HL-60 (cell line): ENCODE data around the gene HSDL1.

Source experiments
- DNase-seq, 2 experiments: peaks; one replicate each; pipeline ENCODE4 v3.0.0-alpha.2; 2010 to 2020; ENCODE audit warnings: low read depth in 1 of 2, low spot score in 1 of 2
- H3K27ac ChIP-seq: fragments of 250-450 bp; sonication (Bioruptor Pico); replicated peaks from 2 replicates; pipeline ENCODE4 v1.5.1; 2020; ENCODE audit warnings: mild to moderate bottlenecking, moderate library complexity
- H3K27me3 ChIP-seq: fragments of 250-450 bp; sonication (Bioruptor Pico); 2 replicates; pipeline ENCODE4 v1.5.1; 2021; ENCODE audit warnings: mild to moderate bottlenecking, moderate library complexity; ENCODE audit not compliant: insufficient read depth, poor library complexity, severe bottlenecking
- H3K4me3 ChIP-seq: replicated peaks from 2 replicates; pipeline ENCODE4 v1.5.1; 2011; ENCODE audit warnings: mild to moderate bottlenecking, control low read depth, low read length; ENCODE audit not compliant: insufficient read depth
- GABPA ChIP-seq: IDR thresholded peaks from 2 replicates; pipeline ENCODE4 v1.6.1; 2012; ENCODE audit warnings: low read depth
- POLR2AphosphoS5 ChIP-seq: IDR thresholded peaks from 2 replicates; pipeline ENCODE4 v1.6.1; 2012; ENCODE audit warnings: low read depth
- SPI1 ChIP-seq: IDR thresholded peaks from 2 replicates; pipeline ENCODE4 v1.6.1; 2012; ENCODE audit warnings: low read depth, mild to moderate bottlenecking, borderline replicate concordance
- TF ChIP-seq, protein P1 (sequence below): IDR thresholded peaks from 2 replicates; pipeline ENCODE4 v1.6.1; 2012; ENCODE audit warnings: low read depth; ENCODE audit not compliant: insufficient replicate concordance
- TF ChIP-seq, protein P2 (sequence below): IDR thresholded peaks from one replicate; pipeline ENCODE4 v1.5.1; 2011; ENCODE audit warnings: low read length, control low read depth, inconsistent platforms; ENCODE audit not compliant: insufficient read depth

The HSDL1 gene

DNA sequence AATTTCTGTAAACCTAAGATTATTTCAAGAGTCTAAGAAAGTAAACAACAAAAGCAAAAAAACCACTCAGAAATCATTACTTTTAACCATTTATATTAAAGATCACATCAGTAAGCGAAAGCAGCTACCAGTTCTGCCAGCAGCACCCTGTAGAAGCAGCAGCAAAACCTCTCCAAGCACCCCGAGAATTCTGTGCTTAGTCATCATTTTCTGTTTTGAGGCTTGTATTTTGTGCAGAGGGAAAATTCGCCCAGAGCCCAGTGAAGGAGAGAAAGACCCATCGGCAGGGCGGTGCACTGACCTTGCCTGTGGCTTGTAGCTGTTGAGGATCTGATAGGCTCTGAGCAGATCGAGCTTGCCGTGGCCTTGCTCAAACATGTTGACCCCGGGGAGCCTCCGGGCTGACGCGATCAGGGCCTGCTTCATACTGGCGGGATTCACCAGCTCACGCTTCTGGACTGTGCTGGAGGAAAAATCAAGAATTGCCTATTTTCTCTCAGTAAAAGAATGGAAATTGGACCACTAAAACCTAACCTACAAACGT is 63.5 kb downstream of the HSDL1 start:
- TF ChIP-seq POLR2AphosphoS5 (no peak), SPI1 (no peak), GABPA (no peak)
- TF ChIP-seq, protein P1, sequence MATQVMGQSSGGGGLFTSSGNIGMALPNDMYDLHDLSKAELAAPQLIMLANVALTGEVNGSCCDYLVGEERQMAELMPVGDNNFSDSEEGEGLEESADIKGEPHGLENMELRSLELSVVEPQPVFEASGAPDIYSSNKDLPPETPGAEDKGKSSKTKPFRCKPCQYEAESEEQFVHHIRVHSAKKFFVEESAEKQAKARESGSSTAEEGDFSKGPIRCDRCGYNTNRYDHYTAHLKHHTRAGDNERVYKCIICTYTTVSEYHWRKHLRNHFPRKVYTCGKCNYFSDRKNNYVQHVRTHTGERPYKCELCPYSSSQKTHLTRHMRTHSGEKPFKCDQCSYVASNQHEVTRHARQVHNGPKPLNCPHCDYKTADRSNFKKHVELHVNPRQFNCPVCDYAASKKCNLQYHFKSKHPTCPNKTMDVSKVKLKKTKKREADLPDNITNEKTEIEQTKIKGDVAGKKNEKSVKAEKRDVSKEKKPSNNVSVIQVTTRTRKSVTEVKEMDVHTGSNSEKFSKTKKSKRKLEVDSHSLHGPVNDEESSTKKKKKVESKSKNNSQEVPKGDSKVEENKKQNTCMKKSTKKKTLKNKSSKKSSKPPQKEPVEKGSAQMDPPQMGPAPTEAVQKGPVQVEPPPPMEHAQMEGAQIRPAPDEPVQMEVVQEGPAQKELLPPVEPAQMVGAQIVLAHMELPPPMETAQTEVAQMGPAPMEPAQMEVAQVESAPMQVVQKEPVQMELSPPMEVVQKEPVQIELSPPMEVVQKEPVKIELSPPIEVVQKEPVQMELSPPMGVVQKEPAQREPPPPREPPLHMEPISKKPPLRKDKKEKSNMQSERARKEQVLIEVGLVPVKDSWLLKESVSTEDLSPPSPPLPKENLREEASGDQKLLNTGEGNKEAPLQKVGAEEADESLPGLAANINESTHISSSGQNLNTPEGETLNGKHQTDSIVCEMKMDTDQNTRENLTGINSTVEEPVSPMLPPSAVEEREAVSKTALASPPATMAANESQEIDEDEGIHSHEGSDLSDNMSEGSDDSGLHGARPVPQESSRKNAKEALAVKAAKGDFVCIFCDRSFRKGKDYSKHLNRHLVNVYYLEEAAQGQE = no peak
- TF ChIP-seq, protein P2, sequence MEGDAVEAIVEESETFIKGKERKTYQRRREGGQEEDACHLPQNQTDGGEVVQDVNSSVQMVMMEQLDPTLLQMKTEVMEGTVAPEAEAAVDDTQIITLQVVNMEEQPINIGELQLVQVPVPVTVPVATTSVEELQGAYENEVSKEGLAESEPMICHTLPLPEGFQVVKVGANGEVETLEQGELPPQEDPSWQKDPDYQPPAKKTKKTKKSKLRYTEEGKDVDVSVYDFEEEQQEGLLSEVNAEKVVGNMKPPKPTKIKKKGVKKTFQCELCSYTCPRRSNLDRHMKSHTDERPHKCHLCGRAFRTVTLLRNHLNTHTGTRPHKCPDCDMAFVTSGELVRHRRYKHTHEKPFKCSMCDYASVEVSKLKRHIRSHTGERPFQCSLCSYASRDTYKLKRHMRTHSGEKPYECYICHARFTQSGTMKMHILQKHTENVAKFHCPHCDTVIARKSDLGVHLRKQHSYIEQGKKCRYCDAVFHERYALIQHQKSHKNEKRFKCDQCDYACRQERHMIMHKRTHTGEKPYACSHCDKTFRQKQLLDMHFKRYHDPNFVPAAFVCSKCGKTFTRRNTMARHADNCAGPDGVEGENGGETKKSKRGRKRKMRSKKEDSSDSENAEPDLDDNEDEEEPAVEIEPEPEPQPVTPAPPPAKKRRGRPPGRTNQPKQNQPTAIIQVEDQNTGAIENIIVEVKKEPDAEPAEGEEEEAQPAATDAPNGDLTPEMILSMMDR = no peak
- DNase-seq = no peak
- Histone ChIP-seq H3K4me3 (no peak overlapping the region), H3K27me3 (no peaks in the 10 kb centered on the region), H3K27ac (no peak overlapping the region)

- Histone ChIP-seq H3K27ac (no peak overlapping the region), H3K27me3 (no peaks in the 10 kb centered on the region), H3K4me3 (no peak overlapping the region)
- TF ChIP-seq, protein P2 = no peak
- TF ChIP-seq, protein P1 = no peak
- TF ChIP-seq POLR2AphosphoS5 = no peak
- TF ChIP-seq SPI1 = no peak
- TF ChIP-seq GABPA = no peak
- DNase-seq = no peak
These were observed 64.2 kb downstream of the HSDL1 start for GRCh38 chr16:84080813-84081212.

DNA sequence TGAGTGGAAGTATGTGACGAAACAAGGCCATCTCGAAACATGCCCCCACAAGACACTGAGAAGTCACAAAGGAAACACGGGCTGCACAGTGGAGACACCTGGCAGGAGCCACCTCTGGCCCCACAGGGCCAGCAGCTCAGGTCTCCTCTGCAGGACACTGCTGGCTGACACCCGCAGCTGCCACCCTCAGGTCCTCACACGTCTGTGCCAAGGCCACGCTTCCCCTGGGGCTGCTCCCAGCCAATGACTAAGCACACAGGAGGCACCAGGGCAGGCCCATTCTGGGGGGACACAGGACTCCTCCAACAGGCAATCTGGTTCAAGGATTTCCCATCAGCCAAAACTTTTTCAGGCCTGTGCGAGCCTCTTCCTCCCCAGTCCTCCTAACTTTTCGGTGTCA is 64.6 kb downstream of the HSDL1 start:
- DNase-seq = no peak

More for the DNA sequence above, 64.6 kb downstream of the HSDL1 start:
- Histone ChIP-seq H3K4me3 (no peak overlapping the region), H3K27me3 (no peaks in the 10 kb centered on the region), H3K27ac (no peak overlapping the region)
- no peak for TF ChIP-seq POLR2AphosphoS5
- TF ChIP-seq, protein P1 = no peak
- TF ChIP-seq, protein P2 = no peak
- TF ChIP-seq SPI1 = no peak
- TF ChIP-seq GABPA = no peak
